Activated naive CD8-positive, alpha-beta T cell treated with anti-CD3 and anti-CD28 coated beads, Interleukin-2, amount 10 ng/mL, durations not matched to agents 7 days and 5 days (primary cell): ENCODE results near the gene VIP. TPM values are rescaled to one million over a fixed set of nuclear protein-coding genes. Genes with fewer than 3 reads are reported as not detected.
"Not testable (repeated sequence)": the region's sequence is repeated elsewhere in the genome, so short reads cannot be mapped to it uniquely, and the experiment has no call there.

Experiments
- ATAC-seq: fragments of 150-1000 bp; cut with Tn5 transposase; one replicate; pipeline ENCODE4 v1.10.0; 2021; ENCODE audit warnings: low read depth, moderate library complexity
- POLR2A ChIA-PET: fragments of 350-600 bp; sonication (Branson Sonifier 250); formaldehyde crosslinking; loops from one replicate; lab custom pipeline; 2021; ENCODE audit warnings: antibody characterized with exemption; lab: Charles Lee
- DNase-seq: peaks from one replicate; pipeline ENCODE4 v3.0.0; 2021
- H3K27ac Mint-ChIP-seq: one replicate; pipeline ENCODE4 v1.8.0; 2022; ENCODE audit warnings: mild to moderate bottlenecking, mixed read lengths
- H3K27me3 Mint-ChIP-seq: one replicate; pipeline ENCODE4 v1.8.0; 2022; ENCODE audit warnings: mild to moderate bottlenecking, moderate library complexity, mixed read lengths
- H3K36me3 Mint-ChIP-seq: one replicate; pipeline ENCODE4 v1.8.0; 2021; ENCODE audit warnings: mild to moderate bottlenecking, mixed read lengths
- H3K4me1 Mint-ChIP-seq: one replicate; pipeline ENCODE4 v1.8.0; 2021; ENCODE audit warnings: mixed read lengths
- H3K4me3 Mint-ChIP-seq: one replicate; pipeline ENCODE4 v1.8.0; 2022; ENCODE audit warnings: mild to moderate bottlenecking, moderate library complexity, mixed read lengths
- H3K9me3 Mint-ChIP-seq: one replicate; pipeline ENCODE4 v1.8.0; 2021; ENCODE audit warnings: mixed read lengths
- total RNA-seq, 2 experiments: library from RNA; stranded (reverse); gene quantifications; one replicate each; pipeline ENCODE4 v1.2.3, GENCODE V29; 2021

Gene VIP
- total RNA-seq, result not detected

DNA sequence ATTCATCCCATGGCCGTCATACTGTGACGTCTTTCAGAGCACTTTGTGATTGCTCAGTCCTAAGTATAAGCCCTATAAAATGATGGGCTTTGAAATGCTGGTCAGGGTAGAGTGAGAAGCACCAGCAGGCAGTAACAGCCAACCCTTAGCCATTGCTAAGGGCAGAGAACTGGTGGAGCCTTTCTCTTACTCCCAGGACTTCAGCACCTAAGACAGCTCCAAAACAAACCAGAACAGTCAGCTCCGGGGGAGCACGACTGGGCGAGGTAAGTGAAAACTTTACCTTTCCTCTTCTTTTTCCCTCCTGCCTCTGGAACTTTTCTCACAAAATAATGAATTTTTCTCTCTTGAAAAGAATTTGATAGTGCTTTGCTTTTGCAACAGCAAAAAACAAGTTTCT, at the start of gene VIP:
Gene VIP, plus strand, starts transcription at position 104 of the 400 bp plus-strand sequence. CDS start 1,381 bp downstream, outside the sequence.
- Mint-ChIP-seq H3K9me3 (no peaks in the 10 kb centered on the region), H3K4me1 (no peaks in the 10 kb centered on the region), H3K4me3 (no peak within 1 kb of the TSS), H3K27me3 (no peaks in the 10 kb centered on the region), H3K36me3 (no peaks in the 10 kb centered on the region), H3K27ac (no peak within 1 kb of the TSS)
- POLR2A ChIA-PET, result no interaction called here
- no peak for DNase-seq
- no peak for ATAC-seq

DNA sequence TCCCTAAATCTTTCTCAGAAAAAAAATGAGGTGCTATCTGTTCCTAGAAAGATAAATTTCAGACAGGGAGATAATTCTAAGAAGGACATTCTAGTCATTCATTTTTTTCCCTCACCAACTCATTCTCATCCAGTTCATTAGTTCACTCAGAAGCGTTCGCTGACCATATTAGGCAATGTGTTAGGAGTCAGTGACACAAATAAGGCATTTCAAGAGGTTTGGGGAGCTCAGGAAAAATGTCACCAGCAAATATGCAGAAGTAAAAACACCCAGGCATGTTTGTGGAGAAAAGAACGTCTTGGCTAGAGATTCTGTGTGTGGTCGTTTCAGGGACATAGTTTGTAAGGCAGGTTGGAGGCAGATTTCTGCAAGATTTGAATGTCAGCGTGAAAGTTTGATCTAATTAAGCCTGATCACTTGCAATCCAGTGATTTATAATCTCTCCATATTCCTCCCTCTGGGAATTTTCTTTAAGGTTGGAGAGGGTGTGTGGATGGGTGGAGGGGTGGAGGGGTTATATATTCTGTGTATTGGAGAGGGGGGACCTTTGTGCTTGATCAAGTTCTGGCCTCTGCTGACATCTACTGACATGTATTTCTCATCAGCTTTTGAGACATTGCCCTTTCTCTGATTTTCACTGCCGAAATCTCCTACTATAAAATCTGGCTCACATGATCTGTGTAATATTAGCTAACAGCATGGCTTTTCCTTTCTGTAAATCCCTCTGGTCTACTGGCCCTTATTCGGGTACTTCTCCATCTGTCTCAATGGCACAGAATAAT, 49.3 kb upstream of the VIP start:
- DNase-seq (no peak), ATAC-seq (no peak)
- H3K4me3 Mint-ChIP-seq, result no peak overlapping the region
- no peak overlapping the region for H3K27ac Mint-ChIP-seq
- POLR2A ChIA-PET, result no interaction called here
- peaks cover 11% of the 10 kb centered on the region for H3K27me3 Mint-ChIP-seq
- no peaks in the 10 kb centered on the region for H3K4me1 Mint-ChIP-seq
- H3K9me3 Mint-ChIP-seq, result no peaks in the 10 kb centered on the region
- no peaks in the 10 kb centered on the region for H3K36me3 Mint-ChIP-seq

DNA sequence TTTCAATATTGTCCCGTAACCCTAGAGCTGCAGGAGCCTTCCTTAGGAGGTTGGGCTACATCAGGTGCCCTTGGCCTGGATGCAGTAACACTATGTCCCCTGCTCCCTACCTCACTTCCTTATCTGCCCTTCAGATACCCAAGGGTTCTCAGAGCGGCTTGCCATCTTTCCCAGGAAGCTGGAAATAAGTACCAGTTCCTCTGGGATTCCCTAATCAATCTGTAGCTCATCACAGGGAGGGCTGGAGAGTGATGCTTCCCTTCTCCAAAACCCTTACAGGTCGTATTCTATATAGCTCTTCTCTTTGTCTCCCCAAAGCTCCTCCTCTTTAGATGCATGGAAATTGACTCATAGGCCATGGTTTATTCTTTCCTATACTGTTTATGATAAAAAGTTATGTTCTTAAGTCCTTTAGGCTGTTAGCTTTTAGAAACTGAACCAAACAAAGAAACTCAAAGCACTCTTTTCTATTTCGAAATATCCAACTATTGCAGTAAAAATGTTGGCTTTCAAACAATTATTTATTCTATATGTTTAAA, 48.7 kb upstream of the VIP start:
- H3K4me1 Mint-ChIP-seq, result no peaks in the 10 kb centered on the region
- POLR2A ChIA-PET, result no interaction called here

DNA sequence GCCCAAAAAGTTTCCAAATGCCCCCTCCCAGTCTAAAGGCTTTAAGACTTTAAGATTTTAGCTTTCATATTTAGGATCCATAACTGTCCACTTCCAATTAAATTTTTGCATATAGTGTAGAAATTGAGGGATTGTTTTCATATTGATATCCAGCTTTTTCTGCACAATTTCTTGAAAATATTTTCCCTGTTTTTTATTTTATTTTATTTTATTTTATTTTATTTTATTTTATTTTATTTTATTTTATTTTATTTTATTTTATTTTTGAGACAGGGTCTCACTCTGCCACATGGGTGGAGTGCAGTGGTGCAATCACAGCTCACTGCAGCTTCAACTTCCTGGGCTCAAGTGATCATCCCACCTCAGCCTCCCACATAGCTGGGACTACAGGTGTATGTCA, 46.8 kb upstream of the VIP start:
- H3K36me3 Mint-ChIP-seq, DNase-seq, ATAC-seq, H3K9me3 Mint-ChIP-seq, H3K4me1 Mint-ChIP-seq, H3K4me3 Mint-ChIP-seq, POLR2A ChIA-PET, H3K27ac Mint-ChIP-seq: not testable (repeated sequence)
- H3K27me3 Mint-ChIP-seq, result peaks cover 11% of the 10 kb centered on the region

More for the DNA sequence above, 48.7 kb upstream of the VIP start:
- Mint-ChIP-seq H3K9me3 (no peaks in the 10 kb centered on the region), H3K27ac (no peak overlapping the region), H3K36me3 (no peaks in the 10 kb centered on the region), H3K4me3 (no peak overlapping the region), H3K27me3 (peaks cover 11% of the 10 kb centered on the region)
- no peak for ATAC-seq
- DNase-seq, result no peak

DNA sequence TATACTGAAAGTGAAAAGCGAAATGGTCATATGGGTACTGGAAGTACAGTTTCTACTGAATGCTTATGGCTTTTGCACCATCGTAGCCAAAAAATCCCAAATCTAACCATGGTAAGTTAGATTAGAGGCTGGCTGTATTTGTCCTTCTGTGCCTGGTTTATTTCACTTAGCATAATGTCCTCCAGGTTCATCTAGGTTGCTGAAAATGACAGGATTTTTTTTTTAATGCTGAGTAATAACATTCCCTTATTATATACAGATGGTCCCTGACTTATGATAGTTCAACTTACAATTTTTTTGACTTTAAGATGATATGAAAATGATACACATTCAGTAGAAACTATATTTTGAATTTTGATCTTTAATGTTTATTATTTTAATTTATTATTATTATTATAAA, 45.3 kb upstream of the VIP start:
- POLR2A ChIA-PET, result no interaction called here
- DNase-seq (no peak), ATAC-seq (no peak)
- Mint-ChIP-seq H3K27ac (no peak overlapping the region), H3K4me1 (no peaks in the 10 kb centered on the region), H3K36me3 (no peaks in the 10 kb centered on the region), H3K9me3 (peaks cover 1% of the 10 kb centered on the region), H3K27me3 (peaks cover 8% of the 10 kb centered on the region), H3K4me3 (no peak overlapping the region)

DNA sequence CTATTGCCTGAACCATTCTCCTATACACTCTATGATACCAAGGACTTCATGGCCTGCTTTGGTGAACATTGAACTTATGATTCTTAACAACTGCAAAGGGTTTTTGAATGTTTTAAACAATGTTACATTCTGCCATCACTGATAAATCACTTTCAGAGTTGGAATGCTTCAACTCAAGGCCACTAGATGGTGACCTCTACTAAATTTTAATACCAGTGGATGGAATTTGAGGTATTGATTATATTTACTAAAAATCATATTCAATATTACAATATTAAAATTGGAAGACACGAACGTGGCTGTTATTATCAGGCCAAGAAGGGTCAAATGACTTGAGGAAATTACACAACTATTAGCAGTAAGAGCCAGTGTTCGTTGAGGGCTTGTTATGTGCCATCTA, 34.3 kb upstream of the VIP start:
- Mint-ChIP-seq H3K4me1 (peaks cover 1% of the 10 kb centered on the region), H3K27ac (no peak overlapping the region), H3K36me3 (no peaks in the 10 kb centered on the region), H3K9me3 (no peaks in the 10 kb centered on the region), H3K27me3 (no peaks in the 10 kb centered on the region), H3K4me3 (no peak overlapping the region)
- DNase-seq (no peak), ATAC-seq (no peak)
- POLR2A ChIA-PET, result no interaction called here

DNA sequence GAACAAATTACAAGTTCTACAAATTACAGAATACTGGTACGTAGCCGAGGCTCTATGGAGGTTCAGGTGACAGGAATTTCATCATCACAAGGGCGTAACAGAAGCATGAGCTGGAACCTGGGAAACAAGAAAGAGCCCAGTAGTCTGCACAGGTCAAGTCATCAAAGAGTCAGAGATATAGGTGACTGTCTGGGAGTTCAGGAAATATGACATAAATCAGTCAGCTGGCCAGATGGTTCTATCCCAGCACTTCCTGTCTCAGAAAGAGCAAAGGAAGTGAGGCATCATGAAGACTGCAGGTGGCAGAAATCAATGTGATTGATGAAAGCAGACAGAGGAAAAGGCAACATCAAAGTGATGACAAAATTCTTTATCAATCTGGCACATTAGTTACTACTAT, 29.6 kb upstream of the VIP start:
- Mint-ChIP-seq H3K4me3 (no peak overlapping the region), H3K36me3 (no peaks in the 10 kb centered on the region), H3K4me1 (peaks cover 1% of the 10 kb centered on the region), H3K27ac (no peak overlapping the region), H3K27me3 (no peaks in the 10 kb centered on the region), H3K9me3 (no peaks in the 10 kb centered on the region)
- ATAC-seq, result no peak
- no peak for DNase-seq
- POLR2A ChIA-PET, result no interaction called here

DNA sequence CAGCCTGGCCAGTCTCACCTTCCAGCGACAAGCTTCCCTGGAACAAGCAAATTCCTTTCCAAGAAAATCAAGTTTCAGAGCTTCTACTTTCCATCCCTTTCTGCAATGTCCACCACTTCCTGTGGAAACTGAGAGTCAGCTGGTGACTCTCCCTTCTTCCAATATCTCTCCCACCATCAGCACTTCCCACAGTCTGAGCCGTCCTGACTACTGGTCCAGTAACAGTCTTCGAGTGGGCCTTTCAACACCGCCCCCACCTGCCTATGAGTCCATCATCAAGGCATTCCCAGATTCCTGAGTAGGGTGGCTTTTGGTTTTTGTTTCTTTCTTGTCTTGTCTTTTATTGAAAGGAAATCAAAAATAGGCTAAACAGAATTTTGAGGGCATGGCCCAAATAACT, 28.6 kb upstream of the VIP start:
- Mint-ChIP-seq H3K36me3 (no peaks in the 10 kb centered on the region), H3K9me3 (no peaks in the 10 kb centered on the region), H3K4me1 (peaks cover 1% of the 10 kb centered on the region), H3K4me3 (no peak overlapping the region), H3K27ac (no peak overlapping the region), H3K27me3 (no peaks in the 10 kb centered on the region)
- POLR2A ChIA-PET, result no interaction called here
- DNase-seq (no peak), ATAC-seq (no peak)

DNA sequence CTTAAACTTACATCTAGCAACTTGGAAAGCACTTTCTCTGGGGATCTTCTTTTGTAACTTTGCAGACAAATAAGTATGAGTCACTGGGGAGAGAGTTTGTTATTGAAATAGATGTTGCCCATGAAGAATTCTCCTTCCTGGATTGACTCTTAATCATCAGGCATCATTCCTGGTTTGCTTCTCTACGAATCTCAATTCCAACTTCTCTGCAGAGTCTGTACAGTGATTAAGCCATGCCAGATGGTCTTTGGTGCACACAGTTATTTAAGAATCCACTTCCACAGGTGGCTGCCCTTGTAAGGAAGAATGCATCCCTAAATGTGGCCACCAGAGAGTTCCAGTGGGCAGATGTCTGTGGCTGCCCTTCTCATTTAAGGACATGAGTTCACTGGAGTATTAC, 27.2 kb upstream of the VIP start:
- DNase-seq (no peak), ATAC-seq (no peak)
- no peak overlapping the region for H3K27ac Mint-ChIP-seq
- no peak overlapping the region for H3K4me3 Mint-ChIP-seq
- H3K36me3 Mint-ChIP-seq, result no peaks in the 10 kb centered on the region
- H3K4me1 Mint-ChIP-seq, result peaks cover 1% of the 10 kb centered on the region
- no peaks in the 10 kb centered on the region for H3K9me3 Mint-ChIP-seq
- POLR2A ChIA-PET, result no interaction called here
- H3K27me3 Mint-ChIP-seq, result no peaks in the 10 kb centered on the region

DNA sequence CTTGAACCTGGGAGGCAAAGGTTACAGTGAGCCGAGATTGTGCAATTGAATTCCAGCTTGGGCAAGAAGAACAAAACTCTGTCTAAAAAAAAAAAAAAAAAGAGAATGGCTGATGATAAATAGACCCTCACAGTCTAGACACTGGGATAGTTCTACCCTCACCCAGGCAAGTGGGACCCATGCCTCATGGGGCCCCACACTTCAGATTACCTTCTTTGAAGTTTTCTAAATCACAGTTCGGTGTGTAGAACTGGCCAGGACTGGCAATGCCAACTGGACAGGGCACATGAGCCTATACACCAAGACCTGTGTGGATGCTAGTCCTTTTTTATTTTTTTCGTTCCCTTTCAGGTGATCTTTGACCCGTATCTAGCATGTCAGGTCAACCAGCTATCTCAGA, 24.3 kb upstream of the VIP start:
- Mint-ChIP-seq H3K4me3 (no peak overlapping the region), H3K27ac (no peak overlapping the region), H3K36me3 (no peaks in the 10 kb centered on the region), H3K4me1 (no peaks in the 10 kb centered on the region), H3K27me3 (no peaks in the 10 kb centered on the region), H3K9me3 (no peaks in the 10 kb centered on the region)
- no peak for ATAC-seq
- no peak for DNase-seq
- POLR2A ChIA-PET, result no interaction called here

DNA sequence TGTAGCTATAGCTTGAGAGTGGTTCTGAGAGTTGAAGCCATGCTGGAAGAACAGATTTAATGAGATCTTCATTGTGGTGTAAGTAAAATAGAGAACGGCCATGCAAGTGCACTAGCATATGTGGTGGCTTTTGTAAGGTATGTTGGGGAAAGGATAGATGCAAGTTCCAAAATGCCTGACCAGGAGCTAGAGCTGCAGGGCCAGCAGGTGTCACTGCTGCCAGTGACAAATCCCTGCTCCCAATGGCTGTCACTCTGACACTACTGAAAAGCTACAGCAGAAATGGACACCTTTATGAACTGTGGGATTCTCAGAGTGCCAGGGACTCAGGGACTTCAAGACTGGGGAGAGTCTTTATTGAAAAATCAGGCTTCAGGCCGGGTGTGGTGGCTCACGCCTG, 23.1 kb upstream of the VIP start:
- no peak for ATAC-seq
- H3K27ac Mint-ChIP-seq, result no peak overlapping the region

DNA sequence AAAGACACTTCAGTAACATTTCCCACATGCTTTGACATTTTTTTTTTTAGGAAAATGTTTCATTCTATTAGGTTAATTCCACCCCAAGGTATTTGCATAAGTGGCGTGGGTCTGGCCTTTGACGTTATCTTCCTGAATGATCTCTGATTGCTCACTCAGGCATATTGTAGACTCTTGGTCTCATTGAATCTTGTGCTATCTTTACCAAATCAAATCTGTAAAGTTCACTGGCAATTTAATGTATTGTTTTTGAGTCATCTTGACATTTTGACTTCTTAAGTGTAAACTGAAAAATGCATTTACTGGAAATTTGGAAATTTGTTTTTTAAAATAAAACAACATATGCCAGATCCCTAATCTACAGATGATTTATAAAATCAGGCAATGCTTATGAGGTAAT, 16.0 kb upstream of the VIP start:
- H3K36me3 Mint-ChIP-seq, result no peaks in the 10 kb centered on the region
- ATAC-seq (no peak), DNase-seq (no peak)
- no peaks in the 10 kb centered on the region for H3K27me3 Mint-ChIP-seq
- no peak overlapping the region for H3K27ac Mint-ChIP-seq
- H3K4me1 Mint-ChIP-seq, result no peaks in the 10 kb centered on the region
- no peak overlapping the region for H3K4me3 Mint-ChIP-seq
- POLR2A ChIA-PET, result no interaction called here
- H3K9me3 Mint-ChIP-seq, result no peaks in the 10 kb centered on the region

More for the DNA sequence above, 23.1 kb upstream of the VIP start:
- H3K4me1 Mint-ChIP-seq, result no peaks in the 10 kb centered on the region
- no peaks in the 10 kb centered on the region for H3K9me3 Mint-ChIP-seq
- POLR2A ChIA-PET, result no interaction called here
- no peak for DNase-seq
- H3K36me3 Mint-ChIP-seq, result no peaks in the 10 kb centered on the region
- H3K4me3 Mint-ChIP-seq, result no peak overlapping the region
- no peaks in the 10 kb centered on the region for H3K27me3 Mint-ChIP-seq

DNA sequence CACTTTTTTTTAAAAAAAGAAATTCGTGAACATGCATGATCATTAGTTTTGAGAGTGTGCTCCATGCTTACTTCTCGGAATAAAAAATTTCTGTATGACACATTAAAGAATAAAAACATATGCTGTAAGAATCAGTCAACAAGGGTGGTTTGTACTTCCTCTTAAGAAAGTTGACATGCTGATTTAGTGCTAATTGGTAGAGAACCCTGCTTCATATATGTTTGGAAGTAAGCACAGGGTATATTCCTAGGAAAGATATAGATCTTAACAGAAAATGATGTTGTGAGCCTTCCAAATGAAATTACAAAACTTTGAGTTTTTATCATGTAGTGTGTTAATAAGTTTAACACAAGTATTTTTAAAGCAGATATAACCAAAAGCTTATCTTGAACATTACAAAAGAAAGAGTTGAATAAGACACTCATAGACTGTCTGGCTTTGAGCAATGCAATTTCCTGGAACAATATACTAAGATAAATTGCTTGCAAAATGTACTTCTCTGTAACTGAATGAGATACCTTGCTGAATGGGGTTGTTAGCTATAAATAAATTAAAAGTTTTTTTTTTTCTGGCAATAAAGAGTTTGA, 13.8 kb upstream of the VIP start:
- POLR2A ChIA-PET, result no interaction called here
- ATAC-seq, result no peak

DNA sequence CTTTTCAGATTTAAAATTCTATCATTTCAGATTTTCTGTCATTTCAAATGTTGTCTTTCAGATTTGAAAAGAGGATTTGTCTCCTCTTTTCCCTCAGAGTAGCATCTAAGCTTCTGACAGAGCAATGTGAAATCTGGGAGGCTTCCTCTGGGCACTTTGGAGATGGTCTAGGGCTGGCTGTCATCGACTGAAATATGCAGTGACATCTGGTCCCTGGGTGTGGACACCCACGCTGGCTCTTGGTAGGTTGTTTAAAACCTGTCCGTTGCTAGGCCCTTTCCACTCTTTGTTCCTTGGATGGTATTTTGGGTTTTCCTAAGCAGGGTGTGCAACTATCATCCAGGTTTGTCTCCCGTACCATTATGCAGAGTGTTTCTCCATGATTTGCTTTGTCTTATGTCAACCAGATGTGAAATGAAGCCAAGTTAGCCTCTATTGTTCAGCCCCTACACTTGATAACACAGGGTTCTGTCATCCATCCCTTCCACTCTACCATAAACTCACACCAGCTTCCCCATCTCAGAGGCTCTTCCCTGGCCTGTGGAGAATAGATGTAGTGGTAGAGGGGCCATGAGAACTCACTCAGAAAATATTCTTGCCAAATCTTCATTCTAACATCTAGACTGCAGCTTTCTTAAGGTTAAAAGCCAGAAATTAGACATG, 5.0 kb upstream of the VIP start:
- ATAC-seq, result no peak

More for the DNA sequence above, 13.8 kb upstream of the VIP start:
- no peak overlapping the region for H3K4me3 Mint-ChIP-seq
- no peaks in the 10 kb centered on the region for H3K4me1 Mint-ChIP-seq
- no peaks in the 10 kb centered on the region for H3K27me3 Mint-ChIP-seq
- H3K9me3 Mint-ChIP-seq, result no peaks in the 10 kb centered on the region
- H3K27ac Mint-ChIP-seq, result no peak overlapping the region
- H3K36me3 Mint-ChIP-seq, result no peaks in the 10 kb centered on the region
- no peak for DNase-seq

More for the DNA sequence above, 5.0 kb upstream of the VIP start:
- Mint-ChIP-seq H3K36me3 (no peaks in the 10 kb centered on the region), H3K4me3 (no peak overlapping the region), H3K9me3 (no peaks in the 10 kb centered on the region), H3K27me3 (no peaks in the 10 kb centered on the region), H3K27ac (no peak overlapping the region), H3K4me1 (no peaks in the 10 kb centered on the region)
- POLR2A ChIA-PET, result no interaction called here
- DNase-seq, result no peak
